NCI-H2171 treated with DMSO at 0.1 percent for 48 hours (cell line): ENCODE results near the gene GAPDHS.

ENCODE experiments used
- DNase-seq: peaks from one replicate; lab custom pipeline; 2025; lab: John Stamatoyannopoulos, UW

GAPDHS gene

DNA sequence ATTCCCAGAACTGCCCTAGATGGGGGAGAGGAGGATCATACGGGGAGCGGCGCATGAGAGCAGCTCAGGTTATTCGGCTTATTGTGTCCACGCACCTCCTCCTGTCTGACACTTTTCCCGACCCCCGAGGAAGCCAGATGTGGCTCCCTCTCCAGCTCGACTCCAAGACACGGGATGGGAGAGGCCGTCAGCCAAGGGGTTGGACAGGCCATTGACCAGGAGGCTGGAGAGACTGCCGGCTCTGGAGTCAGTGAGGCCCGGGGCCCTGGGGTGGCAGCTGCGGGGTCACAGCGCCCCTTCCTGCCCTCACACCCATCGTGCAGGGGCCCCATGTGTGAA lies 22.7 kb upstream of the GAPDHS start:
- no peak for DNase-seq

DNA sequence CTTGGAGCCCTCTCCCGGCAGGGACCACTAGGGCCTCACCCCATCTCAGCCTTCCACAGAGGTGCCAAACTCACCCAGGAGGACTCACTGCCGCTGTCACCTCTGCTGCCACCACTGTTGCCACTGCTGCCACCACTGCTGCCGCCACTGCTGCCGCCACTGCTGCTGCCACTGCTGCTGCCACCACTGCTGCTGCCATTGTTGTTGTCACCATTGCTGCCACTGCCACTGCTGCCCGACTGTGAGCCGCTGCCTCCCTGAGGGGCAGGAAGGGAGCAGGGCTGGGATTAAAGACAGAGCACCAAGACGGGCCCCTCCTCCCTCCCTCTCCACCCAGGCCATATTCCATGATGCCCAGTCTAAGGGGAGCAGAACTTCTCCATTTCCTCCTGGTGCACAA lies 21.9 kb upstream of the GAPDHS start:
- DNase-seq, result no peak

DNA sequence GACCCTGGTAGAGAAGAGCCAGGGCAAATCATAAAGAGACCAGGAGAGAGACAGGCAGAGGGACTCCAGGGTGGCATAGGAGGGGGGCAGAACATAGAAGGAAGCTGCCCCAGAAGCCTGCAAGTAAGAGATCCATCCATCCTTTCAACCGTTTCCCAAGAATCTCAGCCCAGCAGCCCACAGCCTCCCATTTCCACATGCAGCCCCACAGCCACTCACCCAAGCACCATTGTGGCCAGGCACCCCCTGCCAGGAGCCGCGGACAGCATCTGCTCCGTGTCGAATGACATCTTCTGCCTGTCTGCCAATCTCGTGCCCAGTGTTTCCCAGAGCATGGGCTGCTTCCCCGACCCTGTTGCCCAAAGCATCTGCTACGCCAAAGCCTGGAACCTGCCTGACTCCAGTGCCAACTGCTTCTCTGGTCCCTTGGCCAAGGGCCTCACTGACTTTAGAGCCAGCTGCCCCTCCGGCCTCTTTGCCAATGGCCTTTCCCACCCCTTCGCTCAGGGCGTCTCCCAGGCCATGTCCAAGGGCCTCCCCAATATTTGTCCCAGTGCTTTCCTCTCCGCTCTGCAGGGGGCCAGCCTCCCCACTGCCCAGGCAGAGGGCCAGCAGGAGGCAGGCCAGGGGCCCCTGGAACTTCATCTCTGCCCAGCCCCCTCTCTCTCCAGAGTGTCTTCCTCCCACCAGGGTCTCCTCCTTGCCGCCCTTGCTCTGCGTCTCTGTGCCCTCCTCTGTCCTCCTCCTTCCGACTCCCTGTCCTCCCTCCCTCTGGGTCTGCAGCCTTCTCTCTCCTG lies 20.2 kb upstream of the GAPDHS start:
- no peak for DNase-seq

DNA sequence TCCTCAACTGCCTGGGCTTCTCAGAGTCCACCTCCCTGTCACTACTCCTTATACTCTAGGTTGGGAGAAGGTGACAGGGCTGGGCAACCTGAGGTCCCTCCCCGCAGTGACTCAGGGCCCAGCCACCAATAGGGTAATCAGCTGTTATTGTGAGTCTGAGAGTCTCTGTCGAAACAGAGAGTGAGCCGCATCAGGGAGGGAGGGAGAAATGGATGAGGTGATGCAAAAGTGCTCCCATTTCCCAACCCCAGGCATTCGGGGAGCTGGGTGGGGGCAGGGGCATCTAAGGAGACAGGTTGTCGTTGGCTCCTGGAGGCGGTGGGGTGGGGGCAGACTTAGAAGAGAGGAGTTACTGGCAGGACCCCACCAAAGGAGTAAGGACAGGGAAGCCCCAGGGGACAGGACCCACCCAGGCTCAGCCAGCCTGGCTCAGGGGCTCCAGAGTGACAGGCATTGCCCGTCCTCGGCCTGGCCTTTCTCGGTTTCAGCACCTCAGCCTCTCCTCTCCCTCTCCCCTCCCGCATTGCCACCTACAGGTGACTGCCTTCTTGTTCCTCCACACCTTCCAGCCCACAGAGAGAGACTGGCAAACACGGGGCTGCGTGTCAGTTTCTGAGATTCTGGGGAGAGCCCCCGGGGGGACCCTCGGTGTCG lies 19.5 kb upstream of the GAPDHS start, which contains the start of gene DMKN:
Gene DMKN (minus strand): TSS at position 22 of the 654 bp plus-strand sequence. CDS start 174 bp downstream, outside the sequence.
- DNase-seq, result no peak

DNA sequence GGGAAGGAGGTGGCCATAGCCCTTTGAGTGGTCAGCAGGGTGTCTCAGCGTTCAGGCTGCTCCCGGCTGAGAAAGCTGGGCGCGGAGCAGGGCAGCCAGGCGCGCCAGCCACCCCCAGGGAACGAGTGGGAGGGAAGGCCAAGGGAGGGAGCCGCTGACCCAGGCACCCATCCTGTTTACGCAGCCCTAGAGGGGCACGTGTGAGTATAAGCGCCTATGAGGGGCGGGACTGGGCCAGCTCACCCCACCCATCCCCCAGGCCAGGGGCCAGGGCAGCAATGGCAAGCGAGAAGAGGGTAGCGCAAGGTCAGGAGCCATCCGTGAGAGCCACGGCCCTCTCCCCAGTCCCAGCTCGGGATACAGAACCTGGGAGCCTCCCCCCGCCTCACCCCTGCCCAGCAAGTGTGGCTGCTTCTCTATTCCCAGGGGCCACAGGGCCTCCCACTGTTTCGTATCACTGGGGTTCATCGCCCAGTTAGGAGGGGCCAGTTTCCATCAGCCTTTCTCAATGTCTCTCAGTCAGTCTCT lies 18.9 kb upstream of the GAPDHS start:
- DNase-seq, result no peak

DNA sequence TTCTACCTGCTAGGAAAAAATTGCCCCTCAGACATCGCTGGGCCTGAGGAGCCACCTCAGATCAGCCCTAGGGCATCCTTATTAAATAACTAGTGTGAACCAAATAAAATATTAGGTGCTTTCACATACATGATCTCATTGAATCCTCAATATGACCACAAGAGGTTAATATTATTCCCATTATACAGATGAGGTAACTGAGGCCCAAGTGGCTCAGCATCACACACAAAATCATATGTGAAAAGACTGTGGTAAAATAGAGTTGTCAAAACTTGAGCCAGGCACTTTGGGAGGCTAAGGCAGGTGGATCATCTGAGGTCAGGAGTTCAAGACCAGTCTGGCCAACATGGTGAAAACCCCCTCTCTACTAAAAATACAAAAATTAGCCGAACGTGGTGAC lies 16.9 kb upstream of the GAPDHS start:
- DNase-seq, result no peak

DNA sequence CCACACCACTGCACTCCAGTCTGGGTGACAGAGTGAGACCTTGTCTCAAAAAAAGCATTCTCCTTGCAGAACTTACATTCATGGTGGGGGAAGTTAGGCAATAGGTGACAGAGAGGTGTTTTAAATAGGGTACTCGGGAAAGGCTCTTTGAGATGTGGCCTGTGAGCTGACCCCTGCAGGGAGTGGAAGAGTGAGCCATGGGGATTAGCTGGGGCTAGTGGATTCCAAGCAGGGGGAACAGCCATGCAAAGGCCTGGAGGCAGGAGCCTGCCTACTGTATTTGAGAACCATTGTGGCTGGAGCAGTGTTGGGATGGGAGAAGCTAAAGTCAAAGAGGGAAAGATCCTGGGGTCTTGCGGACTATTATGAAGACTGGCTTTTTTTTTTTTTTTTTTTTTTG lies 15.9 kb upstream of the GAPDHS start:
- no peak for DNase-seq

DNA sequence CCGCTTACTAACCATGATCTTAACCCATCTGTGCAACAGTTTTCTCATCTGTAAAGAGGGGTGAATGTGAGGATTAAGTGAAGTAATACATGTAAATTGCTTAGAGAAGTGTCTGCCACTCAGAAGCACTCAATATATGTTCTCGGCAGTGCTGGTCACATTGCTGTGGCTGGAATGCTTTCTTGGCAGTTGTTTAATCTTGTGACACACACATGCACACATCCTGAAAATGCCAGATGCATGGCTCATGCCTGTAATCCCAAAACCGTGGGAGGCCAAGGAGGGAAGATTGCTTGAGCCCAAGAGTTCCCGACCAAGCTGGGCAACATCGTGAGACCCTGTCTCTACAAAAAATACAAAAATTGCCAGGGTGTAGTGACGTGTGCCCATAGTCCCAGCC lies 14.9 kb upstream of the GAPDHS start:
- no peak for DNase-seq

DNA sequence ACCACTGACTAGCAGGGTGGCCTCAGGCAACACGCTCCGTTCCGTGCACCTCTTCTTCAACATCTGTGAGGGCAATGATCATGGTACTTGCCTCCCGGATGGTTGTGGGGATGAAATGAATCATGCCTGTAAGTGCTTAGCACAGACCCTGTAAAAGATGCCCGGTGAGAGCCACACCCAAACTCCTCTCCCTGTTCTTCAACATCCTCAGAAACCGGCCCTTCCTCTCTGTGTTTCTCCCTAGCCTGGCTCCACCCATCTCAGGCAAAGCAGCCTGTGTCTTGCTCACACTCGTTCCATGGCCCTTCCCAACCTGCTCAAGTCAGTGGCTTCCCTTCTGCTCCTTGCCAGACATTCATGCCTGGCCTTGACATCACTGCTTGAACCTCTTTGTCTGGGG lies 14.0 kb upstream of the GAPDHS start:
- no peak for DNase-seq

DNA sequence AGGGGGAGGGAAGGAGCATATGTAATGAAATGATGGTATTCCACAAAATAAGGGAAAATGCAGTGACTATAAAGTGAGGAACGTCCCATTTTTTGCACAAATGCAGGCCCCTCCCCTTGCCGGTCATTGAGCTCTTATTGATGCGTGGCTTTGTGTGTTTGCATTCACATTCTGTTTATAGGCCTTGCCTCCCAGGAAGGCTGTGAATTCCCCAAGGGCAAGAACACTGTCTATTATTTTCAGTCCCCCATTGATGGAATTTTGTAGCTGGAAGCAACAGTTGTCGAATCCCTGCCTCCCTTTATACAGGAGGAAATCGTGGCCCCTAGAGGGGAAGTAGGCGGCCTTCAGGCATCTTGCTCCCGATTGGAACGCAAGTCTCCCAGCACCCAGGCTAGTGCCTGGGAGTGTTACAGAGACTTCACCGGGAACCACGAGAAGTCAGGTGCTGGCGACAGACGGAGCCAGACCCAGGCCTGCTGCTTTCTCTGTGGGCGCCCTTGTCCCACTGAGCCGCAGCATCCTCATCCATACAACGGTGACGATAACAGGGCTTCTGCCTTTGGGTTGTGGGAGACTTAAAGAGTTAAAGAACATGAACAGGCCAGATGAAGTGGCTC lies 12.0 kb upstream of the GAPDHS start:
- DNase-seq, result no peak

DNA sequence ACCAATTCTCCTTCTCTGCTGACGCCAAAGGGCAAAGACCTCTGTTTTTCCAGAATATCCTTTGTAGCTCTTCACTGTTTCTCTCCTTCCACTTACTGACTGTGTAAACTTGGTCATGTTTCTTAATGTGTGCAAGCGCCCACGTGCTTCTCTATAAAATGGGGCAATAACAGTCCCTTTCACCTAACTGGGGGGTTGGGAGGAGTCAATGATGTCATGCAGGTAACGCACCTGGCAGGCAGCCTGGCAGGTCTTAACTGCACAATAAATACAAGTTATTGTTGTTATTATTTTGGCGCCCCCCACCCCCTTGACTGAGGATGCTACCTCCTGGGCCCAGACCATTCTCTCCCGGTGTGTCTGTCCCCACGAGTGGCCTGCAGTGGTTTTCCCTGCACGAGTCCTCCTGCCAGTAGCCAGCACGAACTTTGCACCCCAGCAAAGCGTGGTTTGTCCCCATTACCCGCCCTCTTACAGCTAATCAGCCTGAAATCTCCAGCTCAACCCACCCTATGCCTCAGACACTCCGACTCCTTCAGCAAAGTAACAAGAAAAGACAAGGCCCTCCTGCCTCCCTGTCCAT lies 10.4 kb upstream of the GAPDHS start:
- DNase-seq, result no peak

DNA sequence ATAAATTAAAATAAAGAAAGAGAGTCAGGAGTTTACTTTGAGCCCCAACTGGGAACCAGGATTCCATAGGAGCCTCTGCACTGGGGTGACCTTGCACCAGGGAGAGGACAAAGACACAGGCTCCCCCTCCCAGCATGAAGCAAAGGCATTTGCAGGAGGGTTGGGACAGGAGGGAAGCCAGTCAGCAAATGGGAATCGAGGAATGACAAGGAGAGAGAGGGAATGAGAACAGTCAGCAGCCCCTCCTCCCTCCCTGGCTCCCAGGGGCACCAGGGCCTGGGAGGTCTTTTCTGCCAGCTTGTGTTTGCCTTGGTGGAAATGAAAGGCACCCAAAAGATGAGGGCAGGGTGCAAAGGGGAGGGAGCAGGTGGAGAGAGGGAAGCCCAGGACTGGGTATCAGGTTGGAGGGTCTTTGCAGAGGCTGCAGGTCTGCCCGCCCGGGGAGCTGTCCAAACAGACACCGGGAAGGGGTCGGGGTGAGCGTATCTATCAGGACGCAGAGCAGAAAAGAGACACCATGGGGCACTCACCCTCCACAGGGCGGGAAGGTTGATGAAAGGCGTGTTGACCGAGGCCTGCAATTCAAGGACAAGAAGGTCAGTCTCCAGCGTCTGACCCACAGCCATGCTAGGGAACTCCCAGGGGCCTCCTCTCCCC lies 8.9 kb upstream of the GAPDHS start:
- no peak for DNase-seq

DNA sequence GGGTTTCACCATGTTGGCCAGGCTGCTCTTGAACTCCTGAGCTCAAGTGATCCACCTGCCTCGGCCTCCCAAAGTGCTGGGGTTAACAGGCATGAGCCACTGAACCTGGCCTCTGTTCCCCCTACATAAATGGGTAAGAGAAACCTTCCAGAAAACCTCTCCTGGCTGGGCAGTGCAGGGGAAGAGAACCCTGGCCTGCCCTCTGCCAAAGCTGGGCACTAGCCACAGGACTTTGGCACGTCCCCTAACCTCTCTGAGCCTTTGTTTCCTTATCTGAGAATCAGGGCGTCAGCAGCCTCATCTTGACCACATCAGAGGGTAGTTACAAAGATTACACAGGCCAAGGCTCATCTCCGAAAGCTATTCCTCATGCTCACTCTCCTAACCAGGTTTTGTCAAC lies 7.4 kb upstream of the GAPDHS start:
- DNase-seq, result no peak

DNA sequence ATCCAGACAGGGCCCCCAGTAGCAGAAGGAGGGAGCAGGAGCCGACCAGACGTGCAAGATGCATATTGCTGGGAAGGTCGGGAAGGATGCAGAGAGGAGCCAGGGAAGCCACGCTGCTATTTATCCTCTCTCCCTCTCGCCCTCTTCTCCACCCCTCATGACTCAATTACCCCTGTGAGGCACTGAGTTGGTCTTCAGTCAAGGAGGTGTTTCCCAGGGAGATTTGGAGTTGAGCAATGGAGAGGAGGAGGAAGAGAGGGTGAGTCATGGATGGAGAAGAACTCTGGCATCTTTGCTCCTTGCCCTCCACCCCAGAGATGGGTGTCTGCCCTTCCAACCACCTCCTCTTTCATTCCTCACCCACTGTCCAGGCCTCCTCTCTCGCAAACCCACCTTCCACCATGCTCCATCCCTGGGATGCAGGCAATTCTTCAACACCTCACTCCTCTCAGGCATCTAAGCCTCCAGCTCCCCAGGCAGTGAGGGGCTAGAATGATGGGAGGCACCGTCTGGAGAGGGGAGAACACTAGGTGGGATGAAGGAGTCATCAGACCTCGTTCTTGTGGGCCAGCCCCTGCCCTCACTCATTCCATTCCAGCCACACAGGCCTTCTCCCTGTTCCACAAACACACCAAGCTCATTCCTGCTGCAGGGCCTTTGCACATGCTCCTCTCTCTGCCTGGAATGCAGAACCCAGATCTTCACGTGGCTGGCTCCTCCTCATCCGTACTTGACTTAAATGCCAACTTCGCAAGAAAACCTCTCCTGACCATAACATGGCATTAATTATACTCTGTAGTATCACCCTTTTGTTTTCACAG lies 4.8 kb upstream of the GAPDHS start, which contains the start of gene SBSN:
Gene SBSN (minus strand): TSS at position 94 of the 821 bp plus-strand sequence. CDS start 30 bp downstream, at position 64.
- DNase-seq, result no peak

DNA sequence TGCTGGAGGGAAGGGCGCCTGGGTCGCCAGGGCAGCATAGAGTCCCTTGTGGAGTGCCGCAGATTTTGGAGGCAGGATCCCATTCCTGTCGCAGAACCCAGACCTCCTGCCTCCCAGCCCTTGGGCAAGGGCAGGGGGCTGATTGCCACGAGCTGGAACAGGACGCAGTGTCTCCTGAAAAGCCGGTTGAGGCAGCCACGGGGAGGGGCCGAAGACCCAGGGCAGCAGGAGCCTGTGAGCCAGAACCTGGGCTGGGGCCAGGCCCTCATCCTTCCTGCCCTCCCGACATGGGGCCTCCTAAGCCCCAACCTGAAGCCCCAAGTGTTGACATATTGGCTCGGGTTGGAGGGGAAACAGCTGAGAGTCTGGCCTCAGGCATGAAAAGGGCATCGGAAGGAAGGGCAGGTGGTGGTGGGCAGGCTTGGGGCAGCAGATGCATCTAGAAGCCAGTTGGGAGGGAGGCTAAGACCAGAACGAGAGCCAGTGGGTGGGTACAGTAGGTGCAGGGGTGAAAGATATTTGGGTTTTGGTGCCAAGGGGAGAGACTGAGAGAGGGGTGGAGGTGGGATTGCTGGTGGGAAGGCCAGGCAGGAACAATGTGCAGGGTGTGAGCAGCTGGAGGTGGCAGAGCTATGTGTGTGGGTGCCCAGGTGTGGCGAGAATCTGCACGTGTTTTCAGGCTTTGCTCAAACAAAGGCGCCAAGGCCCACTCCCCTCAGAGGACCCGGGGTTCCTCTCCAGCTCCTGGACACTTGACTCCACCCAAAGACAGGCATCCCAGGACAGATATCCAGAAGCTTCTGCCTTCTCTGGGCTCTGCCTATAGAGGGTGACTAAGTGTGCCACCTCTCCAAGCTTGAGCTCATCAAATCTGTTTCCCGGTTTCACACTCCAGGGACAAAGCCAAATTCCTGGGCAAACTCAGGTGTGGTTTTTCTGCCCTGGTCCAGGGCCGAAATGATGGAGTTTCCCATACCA lies 3.7 kb upstream of the GAPDHS start:
- no peak for DNase-seq

DNA sequence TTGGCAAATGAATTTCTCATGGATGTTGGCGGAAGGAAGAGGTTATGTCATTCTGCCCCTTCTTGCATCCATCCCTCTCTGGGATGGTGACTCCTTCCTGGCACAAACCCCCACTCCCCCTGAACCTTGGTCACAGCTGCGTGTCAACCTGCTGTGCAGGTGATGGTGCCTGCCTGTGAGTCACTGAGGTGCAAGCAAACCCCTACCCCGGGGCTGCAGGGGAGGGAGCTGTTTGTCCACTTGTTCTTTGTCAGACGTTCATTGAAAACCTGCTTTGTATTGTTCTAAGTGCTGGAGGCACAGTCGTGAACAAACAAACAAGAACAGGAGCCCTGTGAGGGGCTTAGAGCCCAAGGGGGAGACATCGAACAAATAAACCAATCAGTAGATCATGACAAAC lies 2.0 kb upstream of the GAPDHS start:
- no peak for DNase-seq

DNA sequence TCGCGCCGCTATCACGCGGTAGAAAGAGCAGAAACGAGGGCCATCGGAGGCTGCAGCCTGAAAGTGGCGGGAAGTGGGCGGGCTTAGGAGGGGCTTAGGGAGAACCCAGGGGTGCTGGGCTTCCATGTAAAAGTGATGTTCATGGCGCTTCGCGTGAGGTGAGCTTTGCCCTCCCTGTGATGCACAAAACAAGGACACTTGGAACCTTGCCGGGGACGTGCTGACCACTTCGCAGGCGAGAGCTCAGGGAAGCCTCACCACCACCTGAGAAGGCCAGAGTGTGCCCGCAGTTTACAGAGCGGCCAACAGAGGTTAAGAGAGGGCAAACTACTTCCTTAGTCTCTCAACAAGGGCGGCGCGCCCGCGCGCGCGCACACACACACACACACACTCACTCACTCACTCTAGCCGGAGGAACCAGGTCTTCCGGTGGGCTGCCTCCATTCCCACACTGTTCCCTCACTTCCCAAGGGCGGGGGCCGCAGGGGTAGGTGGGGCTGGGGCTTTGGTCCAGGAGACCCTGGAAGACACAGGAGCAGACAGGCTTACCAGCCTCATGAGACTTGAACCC lies 651 bp downstream of the GAPDHS start:
- no peak for DNase-seq

DNA sequence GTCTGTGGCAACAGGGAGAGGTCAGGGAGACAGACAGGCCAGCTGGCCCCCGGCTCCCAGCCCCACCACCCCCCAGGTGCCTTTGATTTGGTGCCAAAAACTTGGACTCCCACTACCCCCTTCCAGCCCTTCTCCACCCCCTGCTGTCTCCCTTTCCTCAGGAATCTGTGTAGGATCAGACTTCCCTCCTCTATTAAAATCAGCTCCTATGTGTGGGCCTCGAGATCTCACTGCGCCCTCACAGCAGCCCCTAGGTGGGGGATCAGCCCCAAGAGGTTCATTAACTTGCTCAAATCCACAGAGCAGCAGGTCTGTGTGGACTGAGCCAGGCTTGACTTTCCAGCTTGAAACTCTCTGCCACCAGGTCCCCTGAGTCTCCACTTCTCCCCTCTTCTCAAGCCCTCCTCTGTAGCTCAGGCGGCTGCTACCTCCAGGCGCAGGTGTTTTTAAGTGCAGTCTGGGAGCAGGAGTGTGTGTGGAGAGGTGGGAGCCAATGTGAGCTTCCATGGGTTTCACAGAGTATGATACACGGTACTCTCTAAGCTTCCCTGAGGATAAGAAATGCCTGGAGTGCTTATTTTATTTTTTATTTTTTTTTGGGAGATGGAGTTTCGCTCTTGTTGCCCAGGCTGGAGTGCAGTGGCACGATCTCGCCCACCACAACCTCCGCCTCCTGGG lies 1.7 kb downstream of the GAPDHS start:
- peak; percentile 22 for DNase-seq

DNA sequence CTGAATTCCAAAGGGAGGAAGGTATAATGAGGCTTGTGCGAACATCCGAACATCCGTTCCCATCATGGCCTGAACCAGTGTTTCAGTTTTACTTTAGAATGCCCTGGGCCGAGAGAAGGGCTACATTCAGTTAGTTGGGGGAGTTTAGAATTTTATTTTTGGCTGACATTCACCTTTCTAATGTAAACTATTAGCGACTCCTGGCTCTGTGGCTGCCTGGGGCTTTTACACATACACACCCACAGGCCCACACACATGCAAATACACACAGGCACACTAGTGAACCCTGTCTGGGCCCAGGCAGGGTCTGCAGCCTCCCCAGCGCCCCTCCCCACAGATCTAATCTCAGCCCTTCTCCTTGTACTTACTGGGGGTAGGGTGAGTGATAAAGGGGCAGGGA lies 6.1 kb downstream of the GAPDHS start:
- no peak for DNase-seq
